GM20000 (cell line): ENCODE measurements around the gene MADCAM1.

Experiments used
- DNase-seq: peaks from one replicate; pipeline ENCODE4 v3.0.0; 2012; ENCODE audit warnings: low spot score
- TF ChIP-seq, protein P1 (sequence below): IDR thresholded peaks from 2 replicates; pipeline ENCODE4 v1.5.1; 2012; ENCODE audit warnings: mild to moderate bottlenecking, control low read depth; ENCODE audit errors: extremely low read depth, missing control alignments

The MADCAM1 gene

GRCh38 chr19:461721-462551, 34.4 kb upstream of the MADCAM1 start:
- TF ChIP-seq, protein P1, sequence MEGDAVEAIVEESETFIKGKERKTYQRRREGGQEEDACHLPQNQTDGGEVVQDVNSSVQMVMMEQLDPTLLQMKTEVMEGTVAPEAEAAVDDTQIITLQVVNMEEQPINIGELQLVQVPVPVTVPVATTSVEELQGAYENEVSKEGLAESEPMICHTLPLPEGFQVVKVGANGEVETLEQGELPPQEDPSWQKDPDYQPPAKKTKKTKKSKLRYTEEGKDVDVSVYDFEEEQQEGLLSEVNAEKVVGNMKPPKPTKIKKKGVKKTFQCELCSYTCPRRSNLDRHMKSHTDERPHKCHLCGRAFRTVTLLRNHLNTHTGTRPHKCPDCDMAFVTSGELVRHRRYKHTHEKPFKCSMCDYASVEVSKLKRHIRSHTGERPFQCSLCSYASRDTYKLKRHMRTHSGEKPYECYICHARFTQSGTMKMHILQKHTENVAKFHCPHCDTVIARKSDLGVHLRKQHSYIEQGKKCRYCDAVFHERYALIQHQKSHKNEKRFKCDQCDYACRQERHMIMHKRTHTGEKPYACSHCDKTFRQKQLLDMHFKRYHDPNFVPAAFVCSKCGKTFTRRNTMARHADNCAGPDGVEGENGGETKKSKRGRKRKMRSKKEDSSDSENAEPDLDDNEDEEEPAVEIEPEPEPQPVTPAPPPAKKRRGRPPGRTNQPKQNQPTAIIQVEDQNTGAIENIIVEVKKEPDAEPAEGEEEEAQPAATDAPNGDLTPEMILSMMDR, result no peak
- DNase-seq, result no peak

GRCh38 chr19:463483-464207, 32.6 kb upstream of the MADCAM1 start:
- TF ChIP-seq, protein P1, result no peak
- no peak for DNase-seq

- TF ChIP-seq, protein P1, result no peak
- no peak for DNase-seq
Observed at GRCh38 chr19:464208-464545, 32.1 kb upstream of the MADCAM1 start.

GRCh38 chr19:465056-465816, 31.1 kb upstream of the MADCAM1 start:
- TF ChIP-seq, protein P1, result no peak
- DNase-seq, result no peak

DNA sequence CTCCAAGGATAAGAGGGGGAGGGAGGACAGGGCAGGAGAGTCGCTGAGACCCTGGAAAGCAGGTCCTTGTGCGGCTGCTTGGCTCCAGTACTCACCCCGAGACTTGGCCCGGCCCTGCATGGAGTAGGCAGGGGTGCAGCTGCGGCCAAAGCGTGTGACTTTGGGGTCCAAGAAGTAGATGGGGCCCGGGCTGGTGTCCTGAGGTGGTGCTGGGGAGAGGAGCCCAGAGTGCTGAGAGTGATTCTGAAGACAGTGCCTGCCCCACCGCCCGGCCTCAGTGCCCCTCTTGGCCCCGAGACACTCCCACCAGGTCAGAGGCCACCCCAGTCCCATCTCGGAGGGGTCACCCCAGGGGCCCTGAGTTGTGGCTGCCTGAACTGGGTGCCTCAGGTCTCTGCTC, 28.7 kb upstream of the MADCAM1 start:
- TF ChIP-seq, protein P1, result no peak
- DNase-seq, result no peak

DNA sequence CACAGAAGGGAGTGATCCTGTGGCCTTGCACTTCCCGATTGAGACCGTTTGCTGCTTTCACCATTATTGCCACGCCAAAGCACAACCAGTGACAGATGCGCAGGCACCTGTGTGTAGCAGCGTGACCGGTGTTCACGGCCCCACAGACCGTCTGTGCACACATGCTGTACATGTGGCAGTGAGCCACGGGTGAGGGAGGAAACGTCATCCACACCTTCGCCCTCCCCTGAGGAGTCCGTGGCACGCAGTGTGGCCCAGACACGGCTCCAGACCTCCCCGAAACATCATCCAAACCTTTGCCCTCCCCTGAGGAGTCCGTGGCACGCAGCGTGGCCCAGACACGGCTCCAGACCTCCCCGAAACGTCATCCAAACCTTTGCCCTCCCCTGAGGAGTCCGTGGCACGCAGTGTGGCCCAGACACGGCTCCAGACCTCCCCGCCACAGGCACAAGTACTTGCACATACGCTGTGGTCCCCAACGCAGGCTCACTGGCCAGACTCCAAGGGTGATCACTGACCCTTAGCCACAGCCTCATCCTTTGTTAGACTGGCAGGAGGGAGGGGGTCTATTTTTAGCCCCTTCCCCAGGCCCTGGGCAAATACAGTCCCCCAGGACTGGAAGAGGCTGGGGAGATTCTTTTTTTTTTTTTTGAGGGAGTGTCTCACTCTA, 27.6 kb upstream of the MADCAM1 start:
- no peak for DNase-seq
- TF ChIP-seq, protein P1, result no peak
